ENCODE results near the gene UFM1.
"Not testable (repeated sequence)": the region's sequence is repeated elsewhere in the genome, so short reads cannot be mapped to it uniquely, and the experiment has no call there.

Gene UFM1

DNA sequence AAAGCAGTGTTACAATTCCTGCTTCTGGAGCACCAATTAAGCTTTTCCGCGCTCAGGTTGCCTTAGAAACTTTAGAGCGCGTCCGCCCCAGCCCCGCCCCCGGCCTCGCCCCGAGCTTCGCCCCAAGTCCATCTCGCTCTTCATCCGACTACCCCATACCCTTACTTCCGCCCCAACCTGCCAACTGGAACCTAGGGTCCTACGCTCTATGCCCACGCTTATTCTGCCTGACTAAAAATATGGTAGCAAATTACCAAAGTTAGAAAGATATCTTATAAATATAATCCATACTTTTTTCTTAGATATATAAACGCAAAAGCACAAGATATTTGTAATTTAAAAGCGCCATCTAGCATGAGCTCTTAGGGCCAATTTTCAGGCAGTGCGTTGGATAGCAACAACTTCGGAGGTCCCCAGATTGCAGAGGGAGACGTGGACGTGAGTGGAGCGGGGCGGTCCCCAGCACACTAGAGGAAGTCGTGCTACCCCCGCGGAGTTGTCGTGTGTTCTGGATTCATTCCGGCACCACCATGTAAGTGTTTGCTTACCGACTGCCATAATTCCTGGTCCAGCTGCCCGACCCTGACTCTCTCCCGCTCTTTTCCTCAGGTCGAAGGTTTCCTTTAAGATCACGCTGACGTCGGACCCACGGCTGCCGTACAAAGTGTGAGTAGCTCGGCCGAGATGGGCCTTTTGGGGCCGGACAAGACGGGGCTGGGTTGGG, at the start of gene UFM1:
Gene UFM1, plus strand, starts transcription at position 462 of the 724 bp plus-strand sequence. Its CDS starts 69 bp downstream, at position 531.
- peak within 1 kb of the TSS; percentile 90 for H3K4me3 ChIP-seq (ENCODE audit: low read depth, low read length)
- peak; percentile 95 for DNase-seq (ENCODE audit: low read depth)
- TF ChIP-seq MAX (IDR thresholded peaks at IDR 0.05; ENCODE audit: low read depth, low read length), result peak; percentile 36
- peak; percentile 70 for TF ChIP-seq MYC (IDR thresholded peaks at IDR 0.05; ENCODE audit: low read depth, low read length)
- no peak for TF ChIP-seq CTCF (IDR thresholded peaks at IDR 0.05; ENCODE audit: low read depth, low read length)
- TF ChIP-seq POLR2A (IDR thresholded peaks at IDR 0.05; ENCODE audit: extremely low read depth, insufficient read length), result peak; percentile 64

- TF ChIP-seq CTCF (IDR thresholded peaks at IDR 0.05; ENCODE audit: low read depth, low read length) (no peak), POLR2A (IDR thresholded peaks at IDR 0.05; ENCODE audit: extremely low read depth, insufficient read length) (no peak), MAX (IDR thresholded peaks at IDR 0.05; ENCODE audit: low read depth, low read length) (no peak), MYC (IDR thresholded peaks at IDR 0.05; ENCODE audit: low read depth, low read length) (no peak)
- H3K4me3 ChIP-seq (ENCODE audit: low read depth, low read length), result no peak overlapping the region
- no peak for DNase-seq (ENCODE audit: low read depth)
These were observed 48.4 kb upstream of the UFM1 start for GRCh38 chr13:38301236-38301635.

DNA sequence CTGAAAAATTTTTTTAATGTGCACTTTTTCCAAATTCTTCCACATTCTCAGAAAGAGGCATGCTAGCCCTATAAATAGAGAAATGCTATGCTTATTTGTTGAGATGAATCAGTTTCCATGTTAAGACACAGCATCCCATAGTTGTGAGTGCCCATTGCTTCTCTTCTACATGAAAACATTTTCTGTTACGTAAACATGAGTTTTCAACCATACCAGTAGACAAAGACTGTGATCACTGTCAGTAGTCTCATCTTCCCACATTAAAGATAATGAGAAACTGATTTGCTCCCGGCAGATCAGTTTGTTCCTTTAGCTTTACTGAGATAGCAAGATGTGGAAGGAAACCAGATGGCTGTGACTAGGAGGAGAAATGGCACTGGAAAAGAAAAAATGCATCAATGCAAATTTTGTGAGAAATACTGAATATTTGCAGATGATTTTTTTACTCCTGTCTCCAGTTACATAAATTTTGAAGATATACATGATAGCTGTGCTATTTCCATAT, 45.8 kb upstream of the UFM1 start:
- no peak for TF ChIP-seq POLR2A (IDR thresholded peaks at IDR 0.05; ENCODE audit: extremely low read depth, insufficient read length)
- TF ChIP-seq MYC (IDR thresholded peaks at IDR 0.05; ENCODE audit: low read depth, low read length), result no peak
- no peak for TF ChIP-seq CTCF (IDR thresholded peaks at IDR 0.05; ENCODE audit: low read depth, low read length)
- no peak for TF ChIP-seq MAX (IDR thresholded peaks at IDR 0.05; ENCODE audit: low read depth, low read length)
- no peak for DNase-seq (ENCODE audit: low read depth)
- H3K4me3 ChIP-seq (ENCODE audit: low read depth, low read length), result no peak overlapping the region

DNA sequence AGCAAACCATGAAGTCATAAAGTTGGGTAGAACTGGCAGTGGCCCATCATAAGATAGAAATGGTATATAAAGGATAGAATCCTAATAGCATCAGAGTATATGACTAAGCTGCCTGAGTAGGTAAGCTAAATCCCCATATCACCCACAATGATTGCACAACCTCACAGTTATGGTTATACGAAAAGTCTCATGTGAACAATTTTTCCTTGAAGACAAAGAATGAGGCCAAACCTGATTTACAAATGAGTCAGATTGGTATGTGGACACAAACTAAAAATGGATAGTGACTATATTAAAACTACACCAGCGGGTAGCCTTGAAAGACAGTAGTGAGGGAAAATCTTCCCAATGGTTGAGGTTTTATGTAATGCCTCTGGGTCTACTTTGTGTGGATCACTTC, 40.9 kb upstream of the UFM1 start:
- DNase-seq (ENCODE audit: low read depth), result peak; percentile 1
- no peak overlapping the region for H3K4me3 ChIP-seq (ENCODE audit: low read depth, low read length)
- TF ChIP-seq CTCF (IDR thresholded peaks at IDR 0.05; ENCODE audit: low read depth, low read length), result no peak

DNA sequence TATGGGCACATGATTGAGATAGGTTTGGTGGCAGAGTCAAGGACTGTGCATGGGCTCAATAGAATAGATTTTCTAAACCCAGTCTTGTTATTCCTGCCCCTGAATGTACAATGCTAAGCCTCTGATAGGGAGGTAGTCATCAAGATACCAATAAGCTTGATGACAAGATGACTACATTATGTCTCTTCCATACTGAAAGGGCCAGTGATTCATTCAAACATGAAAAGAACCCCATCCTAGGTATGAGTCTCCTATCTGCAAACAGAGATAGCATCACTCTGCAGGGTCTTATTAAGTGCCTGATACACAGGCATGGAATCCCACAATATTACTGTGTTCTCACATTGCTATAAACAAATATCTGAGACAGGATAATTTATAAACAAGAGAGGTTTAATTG, 40.3 kb upstream of the UFM1 start:
- H3K4me3 ChIP-seq (ENCODE audit: low read depth, low read length), result no peak overlapping the region
- DNase-seq (ENCODE audit: low read depth), result no peak
- no peak for TF ChIP-seq CTCF (IDR thresholded peaks at IDR 0.05; ENCODE audit: low read depth, low read length)
- TF ChIP-seq POLR2A (IDR thresholded peaks at IDR 0.05; ENCODE audit: extremely low read depth, insufficient read length), result no peak
- TF ChIP-seq MYC (IDR thresholded peaks at IDR 0.05; ENCODE audit: low read depth, low read length), result no peak
- TF ChIP-seq MAX (IDR thresholded peaks at IDR 0.05; ENCODE audit: low read depth, low read length), result no peak

- not testable (repeated sequence) for H3K4me3 ChIP-seq (ENCODE audit: low read depth, low read length); DNase-seq (ENCODE audit: low read depth)
These were observed 38.5 kb upstream of the UFM1 start for GRCh38 chr13:38311175-38311574.

All from NB4 (cell line).